Bronchial epithelial cell (primary cell): ENCODE measurements around the gene CDC14B. TPM values are rescaled to one million over a fixed set of nuclear protein-coding genes. Genes with fewer than 3 reads are reported as not detected.
A peak's percentile ranks its signal among the peaks of the same experiment; 100 is the strongest.
"Not testable (repeated sequence)": the region's sequence is repeated elsewhere in the genome, so short reads cannot be mapped to it uniquely, and the experiment has no call there.

Experiments used
- DNase-seq: peaks from one replicate; pipeline ENCODE4 v3.0.0-alpha.2; 2010; ENCODE audit warnings: low read depth
- FAIRE-seq: peaks from 2 replicates; lab custom pipeline; 2011; peaks lifted over from hg19 to GRCh38; lab: Jason Lieb, UNC
- H3K27me3 ChIP-seq: 2 replicates; pipeline ENCODE4 v1.5.1; 2011; ENCODE audit warnings: low read length; ENCODE audit not compliant: control insufficient read depth, insufficient read depth
- H3K36me3 ChIP-seq: 2 replicates; pipeline ENCODE4 v1.5.1; 2011; ENCODE audit warnings: low read length; ENCODE audit not compliant: control insufficient read depth, insufficient read depth
- H3K4me3 ChIP-seq: 2 replicates; pipeline ENCODE4 v1.5.1; 2011; ENCODE audit warnings: mild to moderate bottlenecking, low read depth, low read length, control low read depth
- total RNA-seq: library from RNA; depleted of rRNA; stranded (reverse); fragments of >200 nt; gene quantifications from 2 replicates; pipeline ENCODE4 v1.2.1, GENCODE V29; 2014
- TF ChIP-seq, protein P1 (sequence below): IDR thresholded peaks from 2 replicates; pipeline ENCODE4 v1.5.1; 2011; ENCODE audit warnings: mild to moderate bottlenecking, moderate library complexity, low read length, control low read depth, inconsistent platforms; ENCODE audit not compliant: insufficient read depth, severe bottlenecking

Gene CDC14B
- total RNA-seq, 1 donor from 2014 or later = 11.6 TPM

DNA sequence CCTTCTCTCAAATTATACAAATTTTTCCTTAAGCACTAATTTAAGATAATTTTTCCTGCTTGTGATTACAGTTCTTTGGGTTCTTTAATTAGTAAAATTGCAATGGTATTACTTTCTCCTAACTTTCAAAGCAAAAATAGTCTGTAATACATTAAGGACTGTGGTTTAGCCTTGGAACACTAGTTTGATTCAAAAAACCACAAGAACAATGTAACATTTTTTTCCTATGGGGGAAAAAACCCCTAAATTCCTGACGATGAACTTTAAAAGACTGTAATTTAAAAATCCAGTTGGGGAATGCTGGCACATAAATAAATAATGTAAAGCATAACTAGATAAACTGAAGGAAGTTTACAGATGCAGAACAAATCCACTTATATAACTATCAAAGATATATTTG is 65.3 kb downstream of the CDC14B start:
- DNase-seq = no peak
- Histone ChIP-seq H3K27me3 (no peaks in the 10 kb centered on the region), H3K4me3 (no peak overlapping the region), H3K36me3 (no peaks in the 10 kb centered on the region)
- TF ChIP-seq, protein P1, sequence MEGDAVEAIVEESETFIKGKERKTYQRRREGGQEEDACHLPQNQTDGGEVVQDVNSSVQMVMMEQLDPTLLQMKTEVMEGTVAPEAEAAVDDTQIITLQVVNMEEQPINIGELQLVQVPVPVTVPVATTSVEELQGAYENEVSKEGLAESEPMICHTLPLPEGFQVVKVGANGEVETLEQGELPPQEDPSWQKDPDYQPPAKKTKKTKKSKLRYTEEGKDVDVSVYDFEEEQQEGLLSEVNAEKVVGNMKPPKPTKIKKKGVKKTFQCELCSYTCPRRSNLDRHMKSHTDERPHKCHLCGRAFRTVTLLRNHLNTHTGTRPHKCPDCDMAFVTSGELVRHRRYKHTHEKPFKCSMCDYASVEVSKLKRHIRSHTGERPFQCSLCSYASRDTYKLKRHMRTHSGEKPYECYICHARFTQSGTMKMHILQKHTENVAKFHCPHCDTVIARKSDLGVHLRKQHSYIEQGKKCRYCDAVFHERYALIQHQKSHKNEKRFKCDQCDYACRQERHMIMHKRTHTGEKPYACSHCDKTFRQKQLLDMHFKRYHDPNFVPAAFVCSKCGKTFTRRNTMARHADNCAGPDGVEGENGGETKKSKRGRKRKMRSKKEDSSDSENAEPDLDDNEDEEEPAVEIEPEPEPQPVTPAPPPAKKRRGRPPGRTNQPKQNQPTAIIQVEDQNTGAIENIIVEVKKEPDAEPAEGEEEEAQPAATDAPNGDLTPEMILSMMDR = no peak
- no peak for FAIRE-seq

DNA sequence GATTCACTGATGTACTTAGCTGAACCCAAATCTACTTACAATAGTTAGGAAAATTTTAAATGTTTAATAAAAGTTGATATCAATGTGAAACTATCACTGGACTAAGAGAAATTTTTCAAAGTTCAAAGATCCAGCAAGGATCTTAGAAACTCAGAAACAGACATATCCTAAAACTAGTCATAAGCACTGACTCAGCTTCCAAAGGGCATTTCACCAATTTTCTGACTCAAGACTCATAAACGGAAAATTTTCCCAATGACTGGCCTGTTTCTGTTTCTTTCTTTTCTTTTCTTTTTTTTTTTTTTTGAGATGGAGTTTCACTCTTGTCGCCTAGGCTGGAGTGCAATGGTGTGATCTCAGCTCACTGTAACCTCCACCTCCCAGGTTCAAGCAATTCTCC is 66.6 kb downstream of the CDC14B start:
- TF ChIP-seq, protein P1 = no peak
- H3K36me3 ChIP-seq = no peaks in the 10 kb centered on the region
- no peaks in the 10 kb centered on the region for H3K27me3 ChIP-seq
- FAIRE-seq (no peak), DNase-seq (peak; percentile 52)
- H3K4me3 ChIP-seq = no peak overlapping the region

DNA sequence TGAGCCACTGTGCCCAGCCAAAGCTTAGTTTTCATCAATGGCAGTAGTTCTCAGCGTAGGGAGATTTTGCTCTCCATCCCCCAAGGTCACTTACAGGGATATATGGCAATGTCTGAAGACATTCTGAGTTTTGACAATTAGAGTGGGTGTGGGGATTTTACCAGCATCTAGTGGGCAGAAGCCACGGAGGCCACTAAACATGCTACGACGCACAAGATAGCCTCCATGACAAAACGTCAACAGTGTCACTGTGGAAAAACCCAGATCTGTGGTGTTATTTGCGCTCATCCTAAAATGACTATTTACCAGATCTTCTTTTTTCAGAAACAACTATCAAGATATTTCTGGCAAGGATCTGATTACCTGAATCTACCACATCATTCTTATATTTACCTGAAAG is 68.2 kb downstream of the CDC14B start:
- FAIRE-seq = no peak

DNA sequence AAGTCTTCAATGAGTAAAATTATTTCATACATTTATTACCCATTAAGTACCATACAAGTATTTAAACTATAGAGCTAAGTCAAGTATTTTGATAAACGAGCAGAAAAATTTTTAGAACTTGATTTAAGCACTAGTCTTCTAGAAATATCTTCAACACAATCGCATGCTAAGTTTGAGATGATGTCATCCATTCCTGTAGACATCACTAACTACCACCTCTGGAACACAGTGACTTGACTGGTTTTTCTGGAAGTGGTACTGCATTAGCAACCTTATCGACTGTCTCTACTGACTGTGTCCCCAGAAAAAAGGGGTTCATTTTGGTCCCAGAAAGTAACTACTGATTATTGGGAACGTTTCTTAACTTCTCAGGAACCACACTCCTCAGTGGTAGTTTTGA is 69.0 kb downstream of the CDC14B start:
- FAIRE-seq = no peak
- Histone ChIP-seq H3K36me3 (no peaks in the 10 kb centered on the region), H3K27me3 (no peaks in the 10 kb centered on the region), H3K4me3 (no peak overlapping the region)
- TF ChIP-seq, protein P1 = no peak
- DNase-seq = peak; percentile 16

More for the DNA sequence above, 68.2 kb downstream of the CDC14B start:
- H3K4me3 ChIP-seq = no peak overlapping the region
- no peaks in the 10 kb centered on the region for H3K36me3 ChIP-seq
- TF ChIP-seq, protein P1 = no peak
- H3K27me3 ChIP-seq = no peaks in the 10 kb centered on the region
- no peak for DNase-seq

DNA sequence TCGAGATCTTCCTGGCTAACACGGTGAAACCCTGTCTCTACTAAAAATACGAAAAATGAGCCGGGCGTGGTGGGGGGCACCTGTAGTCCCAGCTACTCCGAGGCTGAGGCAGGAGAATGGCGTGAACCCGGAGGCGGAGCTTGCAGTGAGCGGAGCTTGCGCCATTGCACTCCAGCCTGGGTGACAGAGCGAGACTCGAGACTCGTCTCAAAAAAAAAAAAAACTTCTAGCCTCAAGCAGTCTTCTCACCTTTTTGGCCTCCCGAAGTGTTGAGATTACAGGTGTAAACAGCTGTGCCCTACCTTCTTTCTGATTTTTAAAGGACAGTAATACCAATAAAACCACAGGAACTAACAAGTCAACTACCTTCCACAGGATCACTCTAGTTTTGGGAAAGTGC is 76.5 kb downstream of the CDC14B start:
- not testable (repeated sequence) for H3K36me3 ChIP-seq, H3K4me3 ChIP-seq, FAIRE-seq, DNase-seq, H3K27me3 ChIP-seq

DNA sequence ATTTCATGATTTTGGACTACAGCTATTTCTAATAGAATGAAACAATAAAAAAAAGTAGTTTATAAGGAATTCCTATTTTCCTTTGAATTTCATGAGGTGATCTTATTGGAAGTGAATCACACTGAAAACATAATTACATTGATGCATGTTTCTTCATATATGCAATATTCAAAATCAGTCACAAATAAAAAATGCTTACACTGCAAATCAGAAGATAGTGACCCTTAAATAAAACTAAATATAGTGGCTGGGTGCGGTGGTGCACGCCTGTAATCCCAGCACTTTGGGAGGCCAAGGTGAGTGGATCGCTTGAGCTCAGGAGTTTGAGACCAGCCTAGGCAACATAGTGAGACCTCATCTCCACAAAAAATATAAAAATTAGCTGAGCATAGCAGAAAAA is 79.5 kb downstream of the CDC14B start:
- TF ChIP-seq, protein P1 = no peak
- no peaks in the 10 kb centered on the region for H3K27me3 ChIP-seq
- no peaks in the 10 kb centered on the region for H3K36me3 ChIP-seq
- FAIRE-seq (no peak), DNase-seq (no peak)
- no peak overlapping the region for H3K4me3 ChIP-seq
